MM.1S (cell line): Measurements from ENCODE around the gene PPP1R13B.

Experiments
- DNase-seq: peaks from one replicate; pipeline ENCODE4 v3.0.0-alpha.2; 2015
- H2AFZ ChIP-seq: fragments of 300-600 bp; sonication (generic); 2 replicates; pipeline ENCODE4 v1.6.0; 2016; ENCODE audit warnings: antibody characterized with exemption, low read length
- H3F3A ChIP-seq: fragments of 300-600 bp; sonication (generic); 2 replicates; pipeline ENCODE4 v1.6.1; 2016; ENCODE audit warnings: mild to moderate bottlenecking, antibody characterized with exemption, low read length, moderate library complexity, mixed read lengths; ENCODE audit not compliant: insufficient read depth
- H3K27ac ChIP-seq: fragments of 300-600 bp; sonication (generic); 2 replicates; pipeline ENCODE4 v1.5.1; 2016; ENCODE audit warnings: mild to moderate bottlenecking, low read length
- H3K27me3 ChIP-seq: fragments of 300-600 bp; sonication (generic); replicated peaks from 2 replicates; pipeline ENCODE4 v1.6.0; 2016; ENCODE audit warnings: low read length; ENCODE audit not compliant: insufficient read depth
- H3K36me3 ChIP-seq: fragments of 300-600 bp; sonication (generic); replicated peaks from 2 replicates; pipeline ENCODE4 v1.6.1; 2016; ENCODE audit warnings: mild to moderate bottlenecking, low read length, mixed read lengths; ENCODE audit not compliant: insufficient read depth
- H3K4me1 ChIP-seq: fragments of 300-600 bp; sonication (generic); 2 replicates; pipeline ENCODE4 v1.6.1; 2016; ENCODE audit warnings: low read length, mixed read lengths
- H3K4me2 ChIP-seq: fragments of 300-600 bp; sonication (generic); 2 replicates; pipeline ENCODE4 v1.6.0; 2016; ENCODE audit warnings: low read depth, low read length
- H3K4me3 ChIP-seq: fragments of 300-600 bp; sonication (generic); 2 replicates; pipeline ENCODE4 v1.5.1; 2016; ENCODE audit warnings: low read length, mixed read lengths
- H3K79me2 ChIP-seq: fragments of 300-600 bp; sonication (generic); 2 replicates; pipeline ENCODE4 v1.6.1; 2016; ENCODE audit warnings: mixed run types, low read length, mixed read lengths
- H3K9ac ChIP-seq: fragments of 300-600 bp; sonication (generic); 2 replicates; pipeline ENCODE4 v1.6.1; 2016; ENCODE audit warnings: low read length, mixed read lengths
- H3K9me2 ChIP-seq: fragments of 300-600 bp; sonication (generic); replicated peaks from 2 replicates; pipeline ENCODE4 v1.6.1; 2016; ENCODE audit warnings: mild to moderate bottlenecking, low read length, mixed read lengths; ENCODE audit not compliant: insufficient read depth
- H3K9me3 ChIP-seq: fragments of 300-600 bp; sonication (generic); replicated peaks from 2 replicates; pipeline ENCODE4 v1.6.1; 2016; ENCODE audit warnings: mild to moderate bottlenecking, low read length, mixed read lengths; ENCODE audit not compliant: insufficient read depth
- H4K20me1 ChIP-seq: fragments of 300-600 bp; sonication (generic); 2 replicates; pipeline ENCODE4 v1.6.1; 2016; ENCODE audit warnings: mild to moderate bottlenecking, low read length, moderate library complexity, mixed read lengths; ENCODE audit not compliant: insufficient read depth
- EZH2 ChIP-seq: fragments of 300-600 bp; sonication (generic); optimal IDR thresholded peaks from 2 replicates; pipeline ENCODE3; 2017; ENCODE audit warnings: low read depth, mild to moderate bottlenecking, antibody characterized with exemption, low read length, mixed read lengths
- EZH2phosphoT487 ChIP-seq: fragments of 300-600 bp; sonication (generic); IDR thresholded peaks from 2 replicates; pipeline ENCODE4 v1.6.1; 2018; ENCODE audit warnings: antibody characterized with exemption, low read length
- TF ChIP-seq, protein P1 (sequence below): fragments of 300-600 bp; sonication (generic); IDR thresholded peaks from 2 replicates; pipeline ENCODE4 v1.5.1; 2016; ENCODE audit warnings: antibody characterized with exemption, low read length, mixed read lengths

PPP1R13B gene

GRCh38 chr14:103767336-103767894 lies 80.0 kb downstream of the PPP1R13B start:
- Histone ChIP-seq H3K27me3 (no peaks in the 10 kb centered on the region), H3K27ac (no peak overlapping the region), H2AFZ (no peak overlapping the region), H3K4me3 (no peak overlapping the region), H3F3A (no peaks in the 10 kb centered on the region; the same call in 1 of the 2 replicates), H3K79me2 (no peaks in the 10 kb centered on the region), H4K20me1 (no peaks in the 10 kb centered on the region), H3K4me2 (no peak overlapping the region), H3K4me1 (no peaks in the 10 kb centered on the region), H3K9me2 (no peaks in the 10 kb centered on the region), H3K9ac (no peak overlapping the region), H3K36me3 (no peaks in the 10 kb centered on the region), H3K9me3 (no peaks in the 10 kb centered on the region)
- TF ChIP-seq, protein P1, sequence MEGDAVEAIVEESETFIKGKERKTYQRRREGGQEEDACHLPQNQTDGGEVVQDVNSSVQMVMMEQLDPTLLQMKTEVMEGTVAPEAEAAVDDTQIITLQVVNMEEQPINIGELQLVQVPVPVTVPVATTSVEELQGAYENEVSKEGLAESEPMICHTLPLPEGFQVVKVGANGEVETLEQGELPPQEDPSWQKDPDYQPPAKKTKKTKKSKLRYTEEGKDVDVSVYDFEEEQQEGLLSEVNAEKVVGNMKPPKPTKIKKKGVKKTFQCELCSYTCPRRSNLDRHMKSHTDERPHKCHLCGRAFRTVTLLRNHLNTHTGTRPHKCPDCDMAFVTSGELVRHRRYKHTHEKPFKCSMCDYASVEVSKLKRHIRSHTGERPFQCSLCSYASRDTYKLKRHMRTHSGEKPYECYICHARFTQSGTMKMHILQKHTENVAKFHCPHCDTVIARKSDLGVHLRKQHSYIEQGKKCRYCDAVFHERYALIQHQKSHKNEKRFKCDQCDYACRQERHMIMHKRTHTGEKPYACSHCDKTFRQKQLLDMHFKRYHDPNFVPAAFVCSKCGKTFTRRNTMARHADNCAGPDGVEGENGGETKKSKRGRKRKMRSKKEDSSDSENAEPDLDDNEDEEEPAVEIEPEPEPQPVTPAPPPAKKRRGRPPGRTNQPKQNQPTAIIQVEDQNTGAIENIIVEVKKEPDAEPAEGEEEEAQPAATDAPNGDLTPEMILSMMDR: no peak
- no peak for TF ChIP-seq EZH2
- no peak for TF ChIP-seq EZH2phosphoT487
- no peak for DNase-seq

- Histone ChIP-seq H3F3A (no peaks in the 10 kb centered on the region; the same call in 1 of the 2 replicates), H3K36me3 (no peaks in the 10 kb centered on the region), H4K20me1 (no peaks in the 10 kb centered on the region), H3K9me3 (no peaks in the 10 kb centered on the region), H3K4me1 (no peaks in the 10 kb centered on the region), H3K79me2 (no peaks in the 10 kb centered on the region), H3K27me3 (no peaks in the 10 kb centered on the region), H3K4me2 (no peak overlapping the region), H3K9ac (no peak overlapping the region), H2AFZ (no peak overlapping the region), H3K4me3 (no peak overlapping the region), H3K27ac (no peak overlapping the region), H3K9me2 (no peaks in the 10 kb centered on the region)
- DNase-seq: no peak
- no peak for TF ChIP-seq EZH2phosphoT487
- TF ChIP-seq, protein P1: no peak
- no peak for TF ChIP-seq EZH2
These were observed 81.8 kb downstream of the PPP1R13B start for GRCh38 chr14:103765526-103765925.

GRCh38 chr14:103763730-103764488 lies 83.5 kb downstream of the PPP1R13B start:
- Histone ChIP-seq H2AFZ (no peak overlapping the region), H3K27me3 (no peaks in the 10 kb centered on the region), H3F3A (no peaks in the 10 kb centered on the region; the same call in 1 of the 2 replicates), H3K36me3 (no peaks in the 10 kb centered on the region), H3K9ac (no peak overlapping the region), H3K4me2 (no peak overlapping the region), H3K27ac (no peak overlapping the region), H3K4me3 (no peak overlapping the region), H3K4me1 (no peaks in the 10 kb centered on the region), H4K20me1 (no peaks in the 10 kb centered on the region), H3K9me3 (no peaks in the 10 kb centered on the region), H3K9me2 (no peaks in the 10 kb centered on the region), H3K79me2 (no peaks in the 10 kb centered on the region)
- no peak for TF ChIP-seq EZH2phosphoT487
- DNase-seq: no peak

GRCh38 chr14:103762541-103762940 lies 84.8 kb downstream of the PPP1R13B start:
- Histone ChIP-seq H3K9me2 (no peaks in the 10 kb centered on the region), H3K4me3 (no peak overlapping the region), H3K4me2 (no peak overlapping the region), H3K27me3 (no peaks in the 10 kb centered on the region), H3K9me3 (no peaks in the 10 kb centered on the region), H4K20me1 (no peaks in the 10 kb centered on the region), H3K4me1 (no peaks in the 10 kb centered on the region), H3F3A (no peaks in the 10 kb centered on the region; the same call in 1 of the 2 replicates), H3K36me3 (no peaks in the 10 kb centered on the region), H3K79me2 (no peaks in the 10 kb centered on the region), H2AFZ (no peak overlapping the region), H3K27ac (no peak overlapping the region), H3K9ac (no peak overlapping the region)
- DNase-seq: no peak
- TF ChIP-seq EZH2 (no peak), EZH2phosphoT487 (no peak)
- TF ChIP-seq, protein P1: no peak
